Right cardiac atrium (tissue), 5 donors: ENCODE results near the gene TCEANC2. TPM values are rescaled to one million over a fixed set of nuclear protein-coding genes. Genes with fewer than 3 reads are reported as not detected.

Experiments used
- ATAC-seq, 2 donors: fragments of 200-7000 bp; cut with Tn5 transposase; one replicate each; pipeline versions ENCODE4 v1.8.0 to v1.9.1; 2020; ENCODE audit warnings: moderate library complexity in 2 of 2, mild to moderate bottlenecking in 1 of 2
- DNase-seq, 3 donors: peaks; one replicate each; pipeline ENCODE4 v3.0.0-alpha.2; 2020
- H3K27ac ChIP-seq: one replicate; pipeline ENCODE4 v1.5.1; 2013; ENCODE audit warnings: mild to moderate bottlenecking, low read length, control low read depth, moderate library complexity
- H3K27me3 ChIP-seq: one replicate; pipeline ENCODE4 v1.6.1; 2013; ENCODE audit not compliant: control insufficient read depth, insufficient read depth
- H3K4me1 ChIP-seq: one replicate; pipeline ENCODE4 v1.6.1; 2013; ENCODE audit warnings: low read length; ENCODE audit not compliant: control insufficient read depth, insufficient read depth
- H3K4me3 ChIP-seq: one replicate; pipeline ENCODE4 v1.5.1; 2013; ENCODE audit warnings: low read length, control low read depth
- H3K9me3 ChIP-seq: one replicate; pipeline ENCODE4 v1.6.1; 2013; ENCODE audit warnings: low read length; ENCODE audit not compliant: control insufficient read depth
- WGBS: extraction: QIAGEN DNeasy Blood & Tissue Kit; methylation state at CpG from one replicate; pipeline ENCODE4 v1.1.7; 2013; 5-methylcytosine and 5-hydroxymethylcytosine counted together
- intact Hi-C, 4 donors: fragments of 100-400 bp; cut with DNase I; formaldehyde crosslinking; loops; one replicate each; pipeline versions ENCODE4 v1.11.0 to v1.14.0; 2022 to 2023
- polyA plus RNA-seq: library from polyadenylated mRNA; stranded (reverse); fragments of 200-250 nt; gene quantifications from one replicate; pipeline ENCODE4 v1.2.3, GENCODE V29; 2013
- total RNA-seq, 4 donors: library from RNA; stranded (reverse); fragmentation: NEBNext Ultra II Directional; extraction: Animal tissue kit (Norgen Biotek cat#: 25700); gene quantifications; one replicate each; pipeline ENCODE4 v1.2.1, GENCODE V29; 2021
- donor health status: healthy with polysubstance abuse.
- donor health status: DM: no; HTN: yes; CAD: no.
- donor health status: DM: no; HTN: no; CAD: no.
- donor health status: DM: no; HTN: yes; CAD: no; lungs with severe emphysema.
- donor health status: DM: yes; HTN: yes; CAD: no.

TCEANC2 gene
- total and polyA plus RNA-seq, 5 donors, result 3.1 to 5.7 (median 4.3) TPM

GRCh38 chr1:54118704-54119103 is 65.3 kb downstream of the TCEANC2 start:
- ATAC-seq (no peak), DNase-seq (no peak)
- intact Hi-C loops, result no loop called here

DNA sequence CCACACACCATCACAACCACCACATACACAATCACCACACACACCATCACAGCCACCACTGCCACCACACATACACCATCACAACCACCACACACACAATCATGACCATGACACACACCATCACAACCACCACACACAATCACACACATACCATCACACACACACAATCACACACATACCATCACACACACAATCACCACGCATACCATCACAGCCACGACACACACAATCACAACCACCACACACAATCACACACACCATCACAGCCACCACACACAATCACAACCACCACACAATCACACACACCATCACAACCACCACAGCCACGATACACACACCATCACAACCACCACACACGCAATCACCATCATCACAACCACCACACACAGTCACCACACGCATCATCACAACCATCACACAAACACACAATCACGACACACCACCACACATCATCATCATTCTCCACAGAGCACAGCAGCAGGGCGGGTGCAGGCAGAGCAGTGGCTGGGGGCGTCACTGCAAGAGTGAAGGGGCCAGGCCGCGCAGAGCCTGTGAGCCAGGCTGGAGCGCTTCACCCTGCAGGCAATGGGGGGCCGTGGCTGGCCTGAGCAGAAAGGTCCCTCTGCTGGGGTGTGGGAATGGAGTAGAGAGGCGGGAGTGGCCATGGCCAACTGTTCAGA is 66.8 kb downstream of the TCEANC2 start:
- H3K4me1 ChIP-seq, result no peaks in the 10 kb centered on the region
- DNase-seq (no peak), ATAC-seq (no peak)
- WGBS, result 97% methylated on average over 13 of the region's 13 CpGs
- H3K27me3 ChIP-seq, result no peaks in the 10 kb centered on the region
- H3K4me3 ChIP-seq, result no peak overlapping the region
- no peak overlapping the region for H3K27ac ChIP-seq
- intact Hi-C loops, result loop anchor here (2.0 to 10.0 kb wide), 6 partner anchors 155 to 695 kb away; partner anchors contain the start of gene SSBP3 (in 3 of the 4)
- H3K9me3 ChIP-seq, result no peaks in the 10 kb centered on the region

More at GRCh38 chr1:54118704-54119103, 65.3 kb downstream of the TCEANC2 start:
- no peak overlapping the region for H3K27ac ChIP-seq
- no peaks in the 10 kb centered on the region for H3K9me3 ChIP-seq
- H3K4me1 ChIP-seq, result no peaks in the 10 kb centered on the region
- H3K4me3 ChIP-seq, result no peak overlapping the region
- 76% methylated on average over 8 of the region's 8 CpGs for WGBS
- H3K27me3 ChIP-seq, result no peaks in the 10 kb centered on the region

DNA sequence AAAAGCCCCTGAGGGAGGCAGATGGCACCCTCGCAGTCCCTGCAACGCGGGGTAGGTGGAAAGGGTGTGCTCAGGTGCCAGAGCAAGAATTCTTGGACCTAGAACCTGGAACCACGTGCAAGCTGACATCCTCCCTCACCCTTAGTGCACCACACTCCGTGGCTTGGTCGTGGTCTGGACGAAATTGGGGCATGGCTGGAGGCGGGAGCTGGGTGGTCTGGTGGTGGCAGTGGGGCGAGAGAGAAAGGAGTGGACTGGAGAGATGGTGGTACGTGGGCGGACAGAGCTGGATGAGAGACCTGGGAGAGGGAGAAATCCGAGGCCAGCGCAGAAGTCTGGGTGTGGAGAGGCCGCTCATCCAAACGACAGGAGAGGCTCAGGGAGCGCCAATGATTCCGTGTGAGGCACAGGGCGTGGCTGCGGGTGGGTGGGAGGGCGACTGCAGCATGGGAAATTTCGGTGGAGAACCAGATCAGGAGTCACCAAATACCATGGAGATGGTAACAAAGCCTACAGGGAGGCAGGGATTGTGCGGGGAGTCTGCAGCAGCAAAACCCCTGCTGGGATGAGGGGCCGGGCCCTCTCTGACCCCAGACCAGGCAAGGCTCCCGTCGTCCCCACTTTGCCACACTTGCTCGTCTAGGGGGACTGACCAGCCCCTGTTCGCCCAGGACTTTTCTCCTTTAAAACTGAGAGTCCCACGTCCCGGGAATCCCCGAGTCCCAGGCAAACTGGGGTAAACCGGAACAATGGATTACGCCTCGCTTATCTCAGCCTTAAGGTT is 67.5 kb downstream of the TCEANC2 start:
- no peaks in the 10 kb centered on the region for H3K4me1 ChIP-seq
- no peaks in the 10 kb centered on the region for H3K9me3 ChIP-seq
- intact Hi-C loops, result loop anchor here (2.0 to 10.0 kb wide), 6 partner anchors 154 to 694 kb away; partner anchors contain the start of gene SSBP3 (in 3 of the 4)
- H3K4me3 ChIP-seq, result no peak overlapping the region
- no peak overlapping the region for H3K27ac ChIP-seq
- H3K27me3 ChIP-seq, result no peaks in the 10 kb centered on the region
- WGBS, result 65% methylated on average over 33 of the region's 33 CpGs
- DNase-seq (no peak), ATAC-seq (no peak)

- H3K4me1 ChIP-seq, result no peaks in the 10 kb centered on the region
- H3K27ac ChIP-seq, result no peak overlapping the region
- intact Hi-C loops, result loop anchor here (2.0 to 10.0 kb wide), 7 partner anchors 153 to 693 kb away; partner anchors contain the start of gene SSBP3 (in 3 of the 4)
- H3K27me3 ChIP-seq, result no peaks in the 10 kb centered on the region
- DNase-seq (peak; percentile 84 to 91 (median 90)), ATAC-seq (peak; percentile 90 to 91)
- WGBS, result 3% methylated on average over 36 of the region's 36 CpGs
- no peaks in the 10 kb centered on the region for H3K9me3 ChIP-seq
- H3K4me3 ChIP-seq, result peak overlapping the region; percentile 13
Observed at GRCh38 chr1:54121482-54122134, 68.2 kb downstream of the TCEANC2 start.

GRCh38 chr1:54122135-54122751 is 68.8 kb downstream of the TCEANC2 start:
- DNase-seq, result no peak
- 37% methylated on average over 14 of the region's 14 CpGs for WGBS
- Histone ChIP-seq H3K27me3 (no peaks in the 10 kb centered on the region), H3K4me1 (no peaks in the 10 kb centered on the region), H3K9me3 (no peaks in the 10 kb centered on the region), H3K4me3 (no peak overlapping the region), H3K27ac (no peak overlapping the region)
- no peak for ATAC-seq
- intact Hi-C loops, result loop anchor here in 3 of 4 donors (2.0 to 10.0 kb wide), 7 partner anchors 153 to 693 kb away; partner anchors contain the start of gene SSBP3 (in 3 of the 3)

GRCh38 chr1:54122992-54123391 is 69.6 kb downstream of the TCEANC2 start:
- intact Hi-C loops, result loop anchor here in 3 of 4 donors (2.0 to 10.0 kb wide), 7 partner anchors 152 to 692 kb away; partner anchors contain the start of gene SSBP3 (in 3 of the 3)
- DNase-seq, result no peak
- 91% methylated on average over 8 of the region's 8 CpGs for WGBS
- Histone ChIP-seq H3K4me1 (no peaks in the 10 kb centered on the region), H3K9me3 (no peaks in the 10 kb centered on the region), H3K4me3 (no peak overlapping the region), H3K27me3 (no peaks in the 10 kb centered on the region), H3K27ac (no peak overlapping the region)
- ATAC-seq, result no peak

- intact Hi-C loops, result loop anchor here in 3 of 4 donors (5.0 to 10.0 kb wide), 5 partner anchors 150 to 690 kb away; partner anchors contain the start of gene SSBP3 (in 3 of the 3)
- no peak overlapping the region for H3K4me3 ChIP-seq
- no peaks in the 10 kb centered on the region for H3K4me1 ChIP-seq
- ATAC-seq, result no peak
- H3K27me3 ChIP-seq, result no peaks in the 10 kb centered on the region
- 61% methylated on average over 9 of the region's 9 CpGs for WGBS
- no peak for DNase-seq
- H3K27ac ChIP-seq, result no peak overlapping the region
- H3K9me3 ChIP-seq, result no peaks in the 10 kb centered on the region
Observed at GRCh38 chr1:54124472-54124871, 71.1 kb downstream of the TCEANC2 start.

- H3K27ac ChIP-seq, result no peak overlapping the region
- ATAC-seq, result no peak
- no peaks in the 10 kb centered on the region for H3K4me1 ChIP-seq
- H3K9me3 ChIP-seq, result no peaks in the 10 kb centered on the region
- intact Hi-C loops, result loop anchor here in 3 of 4 donors (5.0 to 10.0 kb wide), 5 partner anchors 150 to 690 kb away; partner anchors contain the start of gene SSBP3 (in 3 of the 3)
- DNase-seq, result no peak
- WGBS, result 94% methylated on average over 7 of the region's 7 CpGs
- no peak overlapping the region for H3K4me3 ChIP-seq
- H3K27me3 ChIP-seq, result no peaks in the 10 kb centered on the region
Observed at GRCh38 chr1:54124906-54125305, 71.5 kb downstream of the TCEANC2 start.

GRCh38 chr1:54125386-54126070 is 72.1 kb downstream of the TCEANC2 start:
- ATAC-seq, result no peak
- no peaks in the 10 kb centered on the region for H3K4me1 ChIP-seq
- WGBS, result 87% methylated on average over 8 of the region's 8 CpGs
- DNase-seq, result peak in 1 of 3 donors; percentile 57
- no peaks in the 10 kb centered on the region for H3K9me3 ChIP-seq
- no peak overlapping the region for H3K4me3 ChIP-seq
- no peaks in the 10 kb centered on the region for H3K27me3 ChIP-seq
- no peak overlapping the region for H3K27ac ChIP-seq
- intact Hi-C loops, result loop anchor here in 3 of 4 donors (10.0 kb wide), 4 partner anchors 149 to 689 kb away; partner anchors contain the start of gene SSBP3 (in 1 of the 3)
